Cardiac septum (tissue), 1 donor: ENCODE data around the gene C10orf67. TPM values are rescaled to one million over a fixed set of nuclear protein-coding genes. Genes with fewer than 3 reads are reported as not detected.

ENCODE experiments used
- DNase-seq: peaks from one replicate; pipeline ENCODE4 v3.0.0-alpha.2; 2020; ENCODE audit warnings: low spot score
- intact Hi-C: fragments of 100-400 bp; cut with DNase I; formaldehyde crosslinking; loops from one replicate; pipeline ENCODE4 v1.14.0; 2022
- total RNA-seq: library from RNA; stranded (reverse); fragmentation: NEBNext Ultra II Directional; extraction: Animal tissue kit (Norgen Biotek cat#: 25700); gene quantifications from one replicate; pipeline ENCODE4 v1.2.1, GENCODE V29; 2021
- donor health status: DM: no; HTN: no; CAD: no.

The C10orf67 gene
- total RNA-seq, 1 donor from 2014 or later, result 0.35 TPM

- no peak for DNase-seq
- intact Hi-C loops, result no loop called here
These were observed 140.9 kb downstream of the C10orf67 start for GRCh38 chr10:23203369-23204325.

- intact Hi-C loops, result no loop called here
- no peak for DNase-seq
These were observed 141.8 kb downstream of the C10orf67 start for GRCh38 chr10:23202779-23203178.

GRCh38 chr10:23201837-23202236 lies 142.8 kb downstream of the C10orf67 start:
- intact Hi-C loops, result no loop called here
- no peak for DNase-seq

- intact Hi-C loops, result no loop called here
- DNase-seq, result no peak
These were observed 143.5 kb downstream of the C10orf67 start for GRCh38 chr10:23200997-23201652.

DNA sequence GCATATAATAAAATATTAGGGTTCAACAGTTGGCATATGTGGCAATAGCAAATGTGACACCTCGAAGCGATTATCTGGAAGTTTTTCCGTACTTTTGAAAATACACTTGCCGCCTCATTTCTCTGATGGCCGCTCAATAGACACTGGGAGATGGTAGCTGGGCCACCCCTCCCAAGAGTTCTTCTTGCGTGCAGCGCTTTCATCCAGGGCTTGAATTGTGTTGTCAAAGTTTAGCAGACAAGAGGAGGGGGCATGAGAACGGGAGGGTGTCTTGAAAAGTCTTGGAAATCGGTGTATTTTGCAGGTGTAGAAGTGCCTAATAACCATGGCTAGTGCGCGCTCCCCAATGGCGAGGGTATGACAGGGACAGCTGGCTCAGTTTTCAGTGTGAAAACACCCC lies 144.0 kb downstream of the C10orf67 start:
- no peak for DNase-seq
- intact Hi-C loops, result no loop called here

DNA sequence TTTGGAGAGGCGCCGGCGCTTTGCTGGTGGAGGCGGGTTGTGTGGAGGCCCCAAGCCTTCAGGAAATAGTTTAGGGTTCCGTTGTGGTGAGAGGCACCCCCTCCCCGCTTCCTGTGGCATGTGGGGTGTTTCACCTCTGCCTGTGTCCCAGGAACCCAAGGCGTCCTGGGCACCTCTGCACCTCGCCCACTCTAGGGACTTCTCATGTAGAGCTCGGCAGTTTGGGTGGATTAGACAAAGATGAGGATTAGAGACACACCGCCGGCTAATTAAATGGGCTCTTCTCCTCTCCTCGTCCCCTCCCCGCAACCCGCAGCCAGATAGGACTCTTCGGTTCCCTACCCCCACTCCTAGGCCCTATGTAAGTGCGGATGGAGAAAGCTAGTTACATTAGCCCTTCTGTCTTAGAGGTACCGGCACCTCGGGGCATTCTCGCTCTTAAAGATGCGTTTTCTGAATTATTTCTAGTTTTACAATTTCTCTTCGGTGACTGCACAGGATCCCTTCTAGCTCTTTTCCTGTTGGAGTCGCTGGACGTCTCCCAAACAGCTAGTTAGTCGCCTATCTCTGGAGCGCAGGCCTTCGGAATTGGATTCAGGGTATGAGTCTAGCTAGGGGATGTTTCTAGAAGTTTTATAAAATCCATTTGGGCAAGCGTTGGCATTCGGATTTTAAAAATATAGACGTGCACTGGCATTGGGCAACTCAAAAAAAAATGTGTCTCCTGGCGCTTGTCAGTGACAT lies 144.7 kb downstream of the C10orf67 start:
- DNase-seq, result no peak
- intact Hi-C loops, result no loop called here

- no peak for DNase-seq
- intact Hi-C loops, result no loop called here
These were observed 145.4 kb downstream of the C10orf67 start for GRCh38 chr10:23198940-23199767.

GRCh38 chr10:23198610-23198939 lies 146.0 kb downstream of the C10orf67 start:
- intact Hi-C loops, result no loop called here
- no peak for DNase-seq

GRCh38 chr10:23197416-23197861 lies 147.2 kb downstream of the C10orf67 start:
- intact Hi-C loops, result no loop called here
- no peak for DNase-seq

DNA sequence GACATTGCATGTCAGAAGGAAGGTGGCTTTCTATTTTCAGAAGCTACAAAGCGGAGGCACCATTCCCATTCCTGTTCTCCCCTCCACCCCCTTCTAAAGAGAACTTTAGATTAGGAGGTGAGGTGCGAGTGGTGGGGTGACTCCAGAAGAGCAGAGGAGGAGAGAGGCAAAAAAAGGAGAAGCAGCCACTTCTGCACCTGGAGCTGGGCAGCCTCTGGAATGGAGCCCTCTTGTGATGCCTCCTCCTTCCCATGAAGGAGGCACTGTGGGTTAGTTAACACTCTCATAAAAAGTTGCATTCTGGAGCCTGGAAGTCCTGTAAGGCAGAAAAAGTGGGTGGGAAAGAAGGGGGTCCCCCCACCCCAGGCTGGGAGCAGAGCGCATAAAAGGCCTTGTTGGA lies 147.7 kb downstream of the C10orf67 start:
- DNase-seq, result no peak
- intact Hi-C loops, result no loop called here

GRCh38 chr10:23195846-23196600 lies 148.6 kb downstream of the C10orf67 start:
- DNase-seq, result no peak
- intact Hi-C loops, result no loop called here

- no peak for DNase-seq
- intact Hi-C loops, result no loop called here
These were observed 149.4 kb downstream of the C10orf67 start for GRCh38 chr10:23194966-23195845.

DNA sequence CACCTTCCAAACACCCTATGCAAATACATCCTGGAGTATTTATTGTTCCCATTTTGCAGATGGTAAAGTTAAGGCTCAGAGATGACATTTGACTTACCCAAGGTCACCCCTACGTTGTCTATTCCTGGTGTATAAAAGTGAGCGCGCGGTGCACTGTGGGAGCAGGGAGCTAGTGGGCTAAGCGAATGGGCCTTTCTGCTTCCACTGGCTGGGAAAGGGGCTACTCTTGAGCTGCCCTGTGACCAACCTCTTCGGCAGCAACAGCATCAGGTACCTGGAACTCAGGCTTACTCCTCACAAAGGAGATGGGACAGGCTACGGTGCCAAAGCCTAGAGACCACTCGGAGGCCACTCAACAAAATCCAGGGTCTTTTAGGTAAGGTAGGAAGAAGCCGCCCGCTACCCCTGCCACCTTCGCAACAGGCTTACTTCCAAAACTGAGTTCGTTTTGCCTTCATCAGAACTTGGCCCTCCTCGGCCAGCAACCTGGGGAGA lies 150.1 kb downstream of the C10orf67 start:
- no peak for DNase-seq
- intact Hi-C loops, result no loop called here

- DNase-seq, result no peak
- intact Hi-C loops, result no loop called here
These were observed 151.0 kb downstream of the C10orf67 start for GRCh38 chr10:23193435-23194074.

GRCh38 chr10:23192712-23193434 lies 151.7 kb downstream of the C10orf67 start:
- no peak for DNase-seq
- intact Hi-C loops, result no loop called here
